HFFc6 (cell line): ENCODE measurements around the gene PDE4C. TPM values are rescaled to one million over a fixed set of nuclear protein-coding genes. Genes with fewer than 3 reads are reported as not detected.
A peak's percentile ranks its signal among the peaks of the same experiment; 100 is the strongest.

Experiments
- DNase-seq: peaks from one replicate; pipeline ENCODE4 v3.0.0-alpha.2; 2018
- H3K27ac Mint-ChIP-seq: 2 replicates; pipeline ENCODE4 v1.8.0; 2020; ENCODE audit warnings: mild to moderate bottlenecking, mixed read lengths
- H3K27me3 Mint-ChIP-seq: 2 replicates; pipeline ENCODE4 v1.8.0; 2021; ENCODE audit warnings: mild to moderate bottlenecking, moderate library complexity, mixed read lengths; ENCODE audit not compliant: insufficient read depth
- H3K36me3 Mint-ChIP-seq: 2 replicates; pipeline ENCODE4 v1.8.0; 2021; ENCODE audit warnings: low read depth, mixed read lengths
- H3K4me1 Mint-ChIP-seq: 2 replicates; pipeline ENCODE4 v1.8.0; 2020; ENCODE audit warnings: low read depth, mixed read lengths
- H3K4me3 Mint-ChIP-seq: 2 replicates; pipeline ENCODE4 v1.8.0; 2020; ENCODE audit warnings: mild to moderate bottlenecking, moderate library complexity, mixed read lengths
- H3K9me3 Mint-ChIP-seq: 2 replicates; pipeline ENCODE4 v1.8.0; 2020; ENCODE audit warnings: mild to moderate bottlenecking, mixed read lengths
- CTCF ChIP-seq: fragments of 200-600 bp; sonication (generic); IDR thresholded peaks from 2 replicates; pipeline ENCODE4 v1.5.0; 2021; ENCODE audit warnings: antibody characterized with exemption, mild to moderate bottlenecking
- total RNA-seq, 6 experiments: library from RNA; stranded (reverse); fragmentation: NEBNext Ultra II Directional; extraction: Animal tissue kit (Norgen Biotek cat#: 25700); gene quantifications; 2 replicates in 1 of 6; 3 replicates in 5 of 6; pipeline ENCODE4 v1.2.3, GENCODE V29; 2021

The PDE4C gene
- total RNA-seq, 6 experiments from 2014 or later, result 0.14 TPM; not detected in 5

GRCh38 chr19:18204394-18205199, 21.6 kb downstream of the PDE4C start:
- TF ChIP-seq CTCF, result no peak
- no peak for DNase-seq
- Mint-ChIP-seq H3K4me1 (peaks cover 41% of the 10 kb centered on the region), H3K27me3 (peaks cover 5% of the 10 kb centered on the region; the same call in 1 of the 2 replicates), H3K4me3 (peak overlapping the region; percentile 94), H3K36me3 (peaks cover 9% of the 10 kb centered on the region; the same call in 1 of the 2 replicates), H3K9me3 (no peaks in the 10 kb centered on the region), H3K27ac (peak overlapping the region; percentile 96)

- peak; percentile 50 for TF ChIP-seq CTCF
- H3K9me3 Mint-ChIP-seq, result no peaks in the 10 kb centered on the region
Observed at GRCh38 chr19:18203863-18204393, 22.3 kb downstream of the PDE4C start, which contains the start of gene RAB3A. Gene RAB3A, minus strand, starts transcription at chr19:18204042. Its CDS starts 1,302 bp downstream, at chr19:18202740.

GRCh38 chr19:18203408-18203862, 22.8 kb downstream of the PDE4C start:
- Mint-ChIP-seq H3K27ac (peak overlapping the region; percentile 53), H3K4me1 (peaks cover 38% of the 10 kb centered on the region), H3K36me3 (peaks cover 9% of the 10 kb centered on the region; the same call in 1 of the 2 replicates), H3K9me3 (no peaks in the 10 kb centered on the region), H3K27me3 (peaks cover 5% of the 10 kb centered on the region), H3K4me3 (peak overlapping the region; percentile 95)
- no peak for TF ChIP-seq CTCF
- no peak for DNase-seq

More at GRCh38 chr19:18203863-18204393, 22.3 kb downstream of the PDE4C start, which contains the start of gene RAB3A:
- peak; percentile 100 for DNase-seq
- peaks cover 9% of the 10 kb centered on the region; the same call in 1 of the 2 replicates for H3K36me3 Mint-ChIP-seq
- H3K27ac Mint-ChIP-seq, result peak within 1 kb of the TSS; percentile 96
- peak within 1 kb of the TSS; percentile 95 for H3K4me3 Mint-ChIP-seq
- H3K27me3 Mint-ChIP-seq, result peaks cover 5% of the 10 kb centered on the region; the same call in 1 of the 2 replicates
- H3K4me1 Mint-ChIP-seq, result peaks cover 41% of the 10 kb centered on the region

GRCh38 chr19:18202778-18203407, 23.3 kb downstream of the PDE4C start:
- H3K9me3 Mint-ChIP-seq, result no peaks in the 10 kb centered on the region
- H3K27ac Mint-ChIP-seq, result no peak overlapping the region
- TF ChIP-seq CTCF, result peak; percentile 59
- DNase-seq, result no peak
- peaks cover 9% of the 10 kb centered on the region; the same call in 1 of the 2 replicates for H3K36me3 Mint-ChIP-seq
- peaks cover 32% of the 10 kb centered on the region for H3K4me1 Mint-ChIP-seq
- H3K27me3 Mint-ChIP-seq, result peaks cover 8% of the 10 kb centered on the region
- H3K4me3 Mint-ChIP-seq, result peak overlapping the region; percentile 95

- peak overlapping the region; percentile 35; the same call in 1 of the 2 replicates for H3K4me3 Mint-ChIP-seq
- TF ChIP-seq CTCF, result no peak
- H3K9me3 Mint-ChIP-seq, result no peaks in the 10 kb centered on the region
- DNase-seq, result no peak
- H3K27me3 Mint-ChIP-seq, result peaks cover 8% of the 10 kb centered on the region
- peaks cover 9% of the 10 kb centered on the region; the same call in 1 of the 2 replicates for H3K36me3 Mint-ChIP-seq
- no peak overlapping the region for H3K27ac Mint-ChIP-seq
- peaks cover 27% of the 10 kb centered on the region for H3K4me1 Mint-ChIP-seq
Observed at GRCh38 chr19:18202397-18202777, 23.9 kb downstream of the PDE4C start.
